Activated effector memory CD4-positive, alpha-beta T cell treated with Interleukin-2 at 50 U/mL for 16 hours (primary cell): ENCODE measurements around the gene GBGT1.
"Not testable (repeated sequence)": the region's sequence is repeated elsewhere in the genome, so short reads cannot be mapped to it uniquely, and the experiment has no call there.

Experiments
- DNase-seq: peaks from one replicate; pipeline ENCODE4 v3.0.0-alpha.2; 2020

The GBGT1 gene

DNA sequence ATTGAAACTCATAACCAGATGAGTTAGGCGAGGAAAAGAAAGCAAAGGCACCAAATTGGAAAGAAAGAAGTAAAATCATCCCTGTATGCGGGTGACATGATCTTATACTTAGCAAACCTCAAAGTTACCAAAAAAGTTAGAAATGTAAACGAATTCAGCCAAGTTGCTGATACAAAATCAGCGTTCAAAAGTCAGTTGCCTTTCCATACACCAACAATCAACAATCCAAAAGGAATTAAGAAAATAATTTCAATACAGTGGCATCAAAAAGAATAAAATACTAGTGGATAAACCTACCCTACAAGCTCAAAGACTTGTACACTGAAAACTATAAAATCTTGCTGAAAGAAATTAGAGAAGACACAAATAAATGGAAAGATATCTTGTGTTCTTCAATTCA lies 30.9 kb upstream of the GBGT1 start:
- no peak for DNase-seq

DNA sequence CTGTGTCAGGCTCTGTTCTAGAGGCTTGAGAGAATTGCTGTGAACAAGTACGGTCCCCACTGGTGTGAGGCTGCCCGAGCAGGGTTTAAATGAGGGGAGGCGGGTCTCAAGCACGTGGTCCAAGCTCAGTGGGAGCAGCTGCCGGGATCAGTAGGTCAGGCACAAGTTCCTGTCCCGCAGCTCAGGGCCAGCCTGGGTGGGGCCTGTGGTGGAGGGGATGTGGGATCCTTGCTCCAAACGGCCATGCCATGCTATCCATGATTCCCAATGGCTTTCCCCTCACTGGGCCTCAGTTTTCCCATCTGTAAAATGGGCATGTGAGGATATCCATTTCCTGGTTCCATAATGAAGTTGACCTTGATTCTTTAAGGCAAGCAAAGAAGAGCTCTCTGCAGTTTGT lies 28.3 kb upstream of the GBGT1 start:
- no peak for DNase-seq

DNA sequence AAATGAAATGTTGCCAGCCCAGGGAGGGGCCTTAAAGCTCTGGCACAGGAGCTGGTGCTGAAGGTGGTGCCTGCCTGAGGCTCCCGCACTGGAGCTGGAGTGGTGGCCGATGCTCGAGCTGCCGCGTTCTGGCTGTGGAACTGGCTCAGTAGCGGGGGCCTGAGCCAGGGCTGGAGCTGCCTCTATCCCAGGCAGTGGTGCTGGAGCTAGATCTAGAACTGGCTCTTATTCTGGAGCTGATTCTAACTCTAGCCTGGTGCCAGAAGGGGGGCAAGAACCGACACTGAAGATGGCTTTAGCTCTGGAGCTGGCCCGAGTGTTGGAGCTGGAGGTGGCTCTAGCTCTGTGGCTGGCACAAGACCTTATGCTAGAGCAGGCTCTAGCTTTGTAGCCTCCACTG lies 26.1 kb upstream of the GBGT1 start:
- DNase-seq = no peak

DNA sequence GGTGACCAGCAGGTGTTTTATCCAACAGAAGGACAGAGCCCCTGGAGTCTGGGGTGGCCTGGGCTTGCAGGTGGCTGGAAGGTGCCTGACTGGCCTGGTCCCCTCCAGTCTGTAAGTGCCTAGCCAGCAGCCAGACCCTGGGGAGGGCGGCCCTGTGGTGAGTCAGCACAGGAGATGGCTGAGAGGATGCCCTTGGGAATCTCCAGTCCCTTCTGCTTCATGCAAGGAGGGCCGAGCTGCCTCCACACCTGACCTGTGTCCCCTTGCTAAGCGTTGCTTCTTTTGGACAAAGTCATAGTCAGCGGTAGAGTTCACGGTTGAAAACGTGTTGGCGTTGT lies 25.1 kb upstream of the GBGT1 start:
- no peak for DNase-seq

DNA sequence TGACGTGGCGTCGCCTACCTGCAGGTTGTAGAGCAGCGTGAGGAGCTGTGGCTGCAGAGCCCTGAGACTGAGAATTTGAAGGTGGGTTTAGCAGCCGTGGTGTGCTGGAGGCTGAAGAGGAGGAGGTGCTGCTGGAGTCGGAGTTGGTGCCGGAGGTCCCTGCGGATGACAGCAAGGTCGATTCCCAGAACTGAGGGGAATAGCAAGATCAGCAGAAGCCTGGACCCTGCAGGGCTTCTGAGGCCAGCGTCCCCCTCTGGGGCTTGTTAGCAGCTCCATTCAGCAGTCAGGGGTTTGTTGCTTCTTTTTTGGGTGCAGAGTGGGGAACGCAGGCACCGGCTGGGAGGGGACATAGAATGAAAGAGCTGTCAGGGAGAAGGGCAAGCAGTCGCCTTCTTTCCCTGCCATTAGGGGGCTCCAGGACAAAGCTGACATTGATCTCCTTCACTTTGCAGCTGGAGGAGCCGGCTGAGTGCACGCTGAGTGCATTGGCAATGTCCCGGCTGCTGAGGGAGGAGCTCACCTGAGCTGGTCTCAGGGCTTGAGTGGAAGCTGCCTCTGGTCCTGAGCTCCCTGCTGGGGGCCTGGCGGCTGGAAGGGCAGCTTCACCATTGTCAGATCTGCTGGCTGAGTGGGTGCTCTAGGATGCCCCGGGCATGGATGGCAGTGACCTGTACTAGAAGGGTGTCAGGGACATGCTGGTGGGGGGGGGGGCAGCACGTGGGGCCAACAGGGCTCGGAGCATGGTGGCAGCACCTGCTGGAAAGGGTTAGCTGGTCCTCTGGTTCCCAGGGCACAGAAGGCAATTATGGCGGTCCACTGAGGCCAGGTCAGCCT lies 24.5 kb upstream of the GBGT1 start:
- no peak for DNase-seq

DNA sequence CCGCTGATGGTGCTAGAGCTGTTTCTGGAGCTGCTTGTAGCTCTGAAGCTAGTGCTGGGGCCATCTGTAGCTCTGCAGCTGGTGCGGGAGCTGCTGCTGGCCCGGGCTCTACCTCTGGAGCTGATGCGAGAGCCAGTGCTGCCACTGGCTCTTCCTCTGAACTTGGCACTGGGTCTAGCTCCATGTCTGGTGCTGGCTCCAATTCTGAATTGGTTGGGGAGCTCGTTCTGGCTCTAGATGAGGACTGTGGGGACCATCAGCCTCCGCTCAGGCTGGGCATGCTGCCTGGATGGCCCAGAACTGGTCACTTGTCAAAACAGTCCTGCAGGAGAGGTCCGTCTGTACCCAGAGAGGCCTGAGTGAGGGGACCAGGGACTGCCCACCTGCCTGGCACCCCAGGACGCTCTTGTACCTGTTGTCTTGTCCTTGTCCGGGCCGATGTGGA lies 23.9 kb upstream of the GBGT1 start:
- no peak for DNase-seq

DNA sequence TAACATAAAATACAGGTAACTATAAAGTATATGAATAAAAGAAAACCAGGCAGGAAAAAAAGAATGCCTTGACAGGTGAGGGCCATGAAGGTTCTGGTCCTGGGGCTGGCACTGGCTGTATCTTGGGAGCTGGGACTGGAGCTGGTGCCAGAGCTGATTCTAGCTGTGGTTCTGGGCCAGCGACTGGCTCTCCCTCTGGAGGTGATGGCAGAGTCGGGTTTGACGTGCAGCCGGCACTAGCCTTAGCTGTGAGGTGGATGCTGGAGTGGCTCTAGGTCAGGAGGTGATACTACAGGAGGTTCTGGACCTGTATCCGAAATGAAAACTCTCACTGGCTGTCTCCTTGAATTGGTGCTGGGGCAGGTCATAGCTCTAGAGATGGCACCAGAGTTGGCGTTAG lies 23.0 kb upstream of the GBGT1 start:
- no peak for DNase-seq

DNA sequence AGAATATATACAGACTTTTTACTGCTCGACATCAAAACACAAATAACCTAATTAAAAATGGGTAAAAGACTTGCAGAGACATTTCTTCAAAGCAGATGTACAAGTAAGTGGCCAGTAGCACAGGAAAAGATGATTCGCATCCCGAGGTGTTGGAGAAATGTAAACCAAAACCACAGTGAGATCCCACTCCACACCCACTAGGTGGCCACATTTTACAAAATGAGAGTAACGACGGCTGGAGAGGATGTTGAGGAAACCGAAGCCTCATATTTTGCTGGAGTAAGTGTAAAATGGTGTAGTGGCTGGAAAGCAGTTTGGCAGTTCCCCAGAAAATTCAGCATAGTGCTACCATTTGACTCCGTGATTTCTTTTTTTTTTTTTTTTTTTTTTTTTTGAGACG lies 21.3 kb upstream of the GBGT1 start:
- DNase-seq = no peak

DNA sequence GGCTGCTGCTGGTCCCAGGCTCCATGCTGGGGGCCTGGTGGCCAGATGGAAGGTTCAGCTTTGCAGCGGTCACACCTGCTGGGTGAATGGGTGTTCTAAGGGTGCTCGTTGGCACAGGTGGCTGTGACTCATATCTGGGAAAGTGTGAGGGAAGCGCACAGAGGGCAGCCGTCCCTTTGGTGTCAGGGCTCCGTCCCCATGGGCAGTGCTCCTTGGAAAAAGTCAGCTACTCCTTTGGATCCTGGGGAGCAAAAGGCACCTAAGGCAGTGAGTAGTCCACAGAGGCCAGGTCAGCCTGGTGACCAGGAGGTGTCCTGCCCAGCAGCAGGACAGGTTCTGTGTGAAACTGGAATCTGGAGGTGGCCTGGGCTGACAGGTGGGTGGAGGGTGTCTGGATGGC lies 18.4 kb upstream of the GBGT1 start:
- no peak for DNase-seq

DNA sequence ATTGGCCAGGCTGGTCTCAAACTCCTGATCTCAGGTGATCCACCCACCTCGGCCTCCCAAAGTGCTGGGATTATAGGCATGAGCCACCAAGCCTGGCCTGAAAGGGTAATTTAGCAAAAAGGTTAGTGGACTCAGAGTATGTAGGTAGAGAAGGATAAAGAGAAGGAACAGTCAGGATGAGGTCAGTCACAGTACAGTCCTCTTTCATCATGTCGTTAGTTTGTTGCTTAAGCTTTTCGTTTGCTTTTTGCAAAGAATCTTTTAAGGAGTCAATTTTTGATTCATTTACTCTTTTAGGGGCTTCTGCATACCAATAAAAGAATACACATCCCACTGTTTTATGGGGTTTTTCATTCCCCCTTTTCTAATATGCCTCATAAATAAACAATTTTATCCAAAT lies 17.8 kb upstream of the GBGT1 start:
- DNase-seq = no peak

DNA sequence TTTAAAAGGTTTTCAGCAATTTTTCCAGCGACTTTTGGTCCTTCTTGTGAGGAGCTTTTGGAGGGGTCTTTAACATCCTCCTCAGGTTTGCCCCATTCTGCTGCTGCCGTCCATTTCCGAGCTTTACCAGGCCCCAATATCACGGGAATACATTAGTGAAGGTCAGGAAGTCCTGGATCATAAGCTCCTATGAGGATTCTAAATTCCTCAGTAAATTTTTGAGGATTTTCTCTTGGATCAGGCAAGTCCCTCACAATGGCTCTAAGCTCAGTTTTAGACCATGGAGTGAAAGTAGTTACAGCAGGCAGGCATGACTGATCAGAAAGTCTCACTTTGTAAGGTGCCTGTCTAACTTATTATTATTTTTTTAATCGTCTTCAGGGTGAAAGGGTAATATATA lies 17.2 kb upstream of the GBGT1 start:
- no peak for DNase-seq

DNA sequence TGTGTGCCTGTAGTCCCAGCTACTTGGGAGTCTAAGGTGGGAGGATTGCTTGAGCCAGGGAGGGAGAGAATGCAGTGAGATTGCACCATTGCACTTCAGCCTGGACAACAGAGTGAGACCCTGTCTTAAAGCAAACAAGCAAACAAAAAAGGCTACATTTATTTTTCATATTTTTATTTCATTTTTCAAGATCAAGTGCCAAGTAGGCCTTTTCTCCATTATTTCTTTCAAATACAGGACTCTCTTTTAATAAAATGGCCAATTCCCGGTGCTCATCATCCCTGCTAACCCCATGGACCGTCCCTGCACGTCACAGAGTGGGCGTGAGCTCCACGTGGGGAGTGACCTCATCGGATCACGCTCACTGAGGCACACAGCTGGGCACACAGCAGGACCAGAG lies 9.3 kb upstream of the GBGT1 start:
- no peak for DNase-seq

DNA sequence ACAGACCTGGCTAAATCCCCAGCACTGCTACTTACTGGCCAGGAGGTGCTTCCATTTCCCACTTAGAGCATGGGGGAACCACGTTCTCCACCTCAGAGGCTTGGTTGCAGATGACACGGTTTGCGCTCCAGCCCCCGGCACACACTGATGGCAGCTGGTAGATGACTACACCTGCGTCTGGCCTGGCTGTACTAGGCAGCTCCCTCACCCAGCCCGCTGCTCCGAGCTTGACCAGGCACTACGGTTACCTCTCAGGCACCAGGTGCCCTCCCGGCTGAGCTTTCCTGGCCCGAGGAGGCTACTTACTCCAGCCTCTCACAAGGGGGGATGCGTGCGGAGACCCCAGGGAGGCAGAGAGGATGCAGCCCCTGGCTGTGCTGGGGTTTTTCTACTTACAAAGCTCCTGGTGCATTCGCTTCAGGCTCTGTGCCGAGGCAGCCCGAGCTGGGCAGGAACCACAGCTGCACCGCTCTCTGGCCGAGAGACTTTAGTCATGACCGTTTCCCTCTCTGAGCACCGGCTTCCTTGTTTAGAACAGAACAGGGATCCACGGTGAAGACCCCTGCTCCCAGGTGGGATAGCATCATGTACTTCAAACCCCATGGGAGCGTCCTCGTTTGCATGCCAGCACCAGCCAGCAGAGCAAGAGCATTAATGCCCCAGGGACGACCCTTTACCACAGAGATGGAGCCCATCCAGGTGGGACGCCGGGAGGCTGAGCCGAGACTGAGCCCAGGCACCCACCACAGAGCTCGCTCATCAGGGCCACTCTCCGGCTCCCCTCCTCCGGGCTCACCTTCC lies 7.6 kb upstream of the GBGT1 start:
- DNase-seq = no peak

DNA sequence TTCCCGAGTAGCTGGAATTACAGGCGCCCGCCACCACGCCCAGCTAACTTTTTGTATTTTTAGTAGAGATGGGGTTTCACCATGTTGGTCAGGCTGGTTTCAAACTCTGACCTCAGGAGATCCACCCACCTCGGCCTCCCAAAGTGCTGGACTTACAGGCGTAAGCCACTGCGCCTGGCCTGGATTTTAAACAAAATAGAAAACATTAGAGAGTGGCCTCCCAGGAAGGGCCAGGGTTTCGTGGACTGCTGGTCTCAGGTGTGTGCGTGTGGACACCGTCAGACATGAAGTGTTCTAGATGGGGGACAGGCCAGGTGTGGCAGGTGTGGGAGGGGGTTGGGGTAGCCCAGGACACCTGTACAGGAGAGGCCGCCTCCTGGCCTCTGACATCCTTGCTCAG lies 7.0 kb upstream of the GBGT1 start:
- DNase-seq = no peak

DNA sequence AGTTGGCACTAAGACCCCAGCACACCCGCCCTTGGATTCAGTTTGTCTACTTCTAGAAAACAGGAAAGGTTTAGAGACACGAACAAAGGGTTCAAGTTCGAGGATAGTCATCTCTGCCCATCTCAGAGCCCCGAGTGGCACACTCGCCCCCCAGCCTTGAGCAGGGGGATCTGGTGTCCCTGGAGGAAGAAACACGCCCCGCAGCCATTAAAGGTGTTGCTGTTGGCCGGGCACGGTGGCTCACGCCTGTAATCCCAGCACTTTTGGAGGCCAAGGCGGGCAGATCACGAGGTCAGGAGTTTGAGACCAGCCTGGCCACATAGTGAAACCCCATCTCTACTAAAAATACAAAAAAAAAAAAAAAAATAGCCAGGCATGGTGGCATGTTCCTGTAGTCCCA lies 6.0 kb upstream of the GBGT1 start:
- not testable (repeated sequence) for DNase-seq

DNA sequence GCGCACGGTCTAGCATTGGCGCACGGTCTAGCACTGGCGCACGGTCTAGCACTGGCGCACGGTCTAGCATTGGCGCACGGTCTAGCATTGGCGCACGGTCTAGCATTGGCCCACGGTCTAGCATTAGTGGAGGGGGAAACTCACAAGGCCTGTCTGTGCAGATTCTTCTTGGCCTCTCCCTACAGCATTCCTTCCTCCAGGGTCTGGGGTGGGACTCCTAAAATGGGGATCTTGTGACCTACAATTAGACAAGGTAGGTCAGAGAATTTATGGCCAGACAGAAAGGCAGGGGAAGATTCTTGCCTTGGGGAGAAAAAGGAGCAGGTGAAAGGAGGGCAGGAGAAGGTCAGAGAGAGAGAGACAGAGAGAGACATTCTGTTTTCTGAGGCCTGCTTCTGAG lies 5.4 kb upstream of the GBGT1 start:
- no peak for DNase-seq

DNA sequence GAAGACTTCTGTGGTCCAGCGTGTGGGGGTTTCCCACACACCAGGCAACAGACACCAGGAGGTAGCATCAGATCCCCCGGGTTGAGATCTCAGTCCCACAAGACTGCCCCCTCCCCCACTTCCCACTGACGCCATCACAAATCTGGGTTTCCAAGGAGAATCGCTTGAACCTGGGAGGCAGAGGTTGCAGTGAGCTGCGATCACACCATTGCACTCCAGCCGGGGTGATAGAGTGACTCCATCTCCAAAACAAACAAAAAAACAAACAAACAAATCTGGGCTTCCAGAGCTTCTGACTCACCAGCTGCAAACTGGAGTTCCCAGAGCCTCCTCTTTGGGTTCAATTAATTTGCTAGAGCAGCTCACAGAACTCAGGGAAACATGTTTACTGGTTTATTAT lies 4.7 kb upstream of the GBGT1 start:
- DNase-seq = no peak

DNA sequence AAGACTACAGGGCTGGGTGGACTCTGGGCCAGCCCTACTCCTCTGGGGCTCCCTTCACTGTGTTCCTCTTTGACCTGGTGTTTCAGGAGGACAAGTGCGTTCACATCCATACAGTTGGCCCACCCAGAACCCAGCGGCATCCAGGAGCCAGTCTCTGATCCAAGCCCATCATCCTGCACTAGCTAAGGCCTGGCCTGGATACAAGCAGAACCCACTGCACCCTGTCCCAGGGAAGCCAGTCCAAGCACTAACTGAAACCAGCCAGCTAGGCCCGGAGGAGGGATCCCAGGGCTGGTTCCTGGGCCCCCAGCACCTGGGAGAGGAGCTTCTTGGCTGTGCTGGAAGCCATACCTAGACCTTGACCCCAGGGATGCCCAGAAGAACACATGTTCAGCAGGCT lies 4.1 kb upstream of the GBGT1 start:
- no peak for DNase-seq

DNA sequence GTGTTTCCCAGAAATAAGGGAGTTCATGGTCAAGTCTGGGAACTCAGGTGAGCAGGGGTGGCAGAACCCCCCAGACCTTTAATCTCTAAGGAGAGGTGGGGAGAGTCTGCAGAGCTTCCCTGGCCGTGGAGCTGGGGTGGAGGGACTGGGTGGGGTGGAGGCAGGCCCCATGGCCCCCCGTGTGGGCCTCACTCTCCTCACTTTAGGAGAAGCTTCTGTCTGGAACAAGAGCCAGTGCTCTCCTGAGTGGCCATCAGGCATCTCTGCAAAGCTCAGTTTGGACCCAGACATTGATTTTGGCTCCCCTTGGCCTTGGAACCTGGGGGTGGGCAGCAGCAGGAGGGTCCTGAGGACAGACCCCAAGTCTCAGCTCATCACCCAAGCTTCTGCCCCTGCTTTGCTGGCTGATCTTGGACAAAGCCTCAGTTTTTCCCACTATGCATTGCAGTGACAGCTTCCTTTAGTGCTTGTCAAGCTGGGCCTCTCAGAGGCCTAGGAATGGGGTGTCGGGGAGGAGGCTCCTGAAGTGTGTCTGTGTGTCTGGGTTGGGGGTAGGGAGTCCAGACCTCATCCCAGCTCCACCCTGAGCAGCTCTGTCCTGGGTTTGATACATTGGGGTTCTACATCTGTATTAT lies 3.5 kb upstream of the GBGT1 start:
- DNase-seq = no peak

DNA sequence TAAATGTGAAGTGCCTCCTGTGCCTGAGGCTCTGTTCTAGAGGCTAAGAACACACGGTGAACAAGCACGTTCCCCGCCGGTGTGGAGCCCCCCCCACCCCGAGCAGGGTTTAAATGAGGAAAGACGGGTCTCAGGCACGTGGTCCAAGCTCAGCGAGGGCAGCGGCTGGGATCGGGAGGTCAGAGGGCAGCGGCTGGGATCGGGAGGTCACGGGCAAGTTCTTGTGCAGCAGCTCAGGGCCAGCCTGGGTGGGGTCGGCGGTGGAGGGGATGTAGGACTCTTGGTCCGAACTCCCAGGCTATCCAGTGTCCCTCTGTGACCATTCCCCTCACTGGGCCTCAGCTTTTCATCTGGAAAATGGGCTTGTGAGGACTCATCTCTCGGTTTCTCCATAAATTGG lies 2.7 kb upstream of the GBGT1 start:
- DNase-seq = no peak

DNA sequence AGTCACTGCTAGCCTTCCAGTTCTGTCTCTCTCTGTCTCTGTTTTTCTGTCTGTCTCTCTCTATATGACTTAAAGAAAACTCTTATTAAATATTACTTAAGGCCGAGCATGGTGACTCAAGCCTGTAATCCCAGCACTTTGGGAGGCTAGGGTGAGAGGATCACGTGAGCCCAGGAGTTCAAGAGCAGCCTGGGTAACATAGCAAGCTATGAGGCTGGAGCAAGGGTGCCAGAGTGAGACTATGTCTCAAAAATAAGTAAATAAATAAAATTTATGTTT lies 1.7 kb upstream of the GBGT1 start:
- DNase-seq = no peak

DNA sequence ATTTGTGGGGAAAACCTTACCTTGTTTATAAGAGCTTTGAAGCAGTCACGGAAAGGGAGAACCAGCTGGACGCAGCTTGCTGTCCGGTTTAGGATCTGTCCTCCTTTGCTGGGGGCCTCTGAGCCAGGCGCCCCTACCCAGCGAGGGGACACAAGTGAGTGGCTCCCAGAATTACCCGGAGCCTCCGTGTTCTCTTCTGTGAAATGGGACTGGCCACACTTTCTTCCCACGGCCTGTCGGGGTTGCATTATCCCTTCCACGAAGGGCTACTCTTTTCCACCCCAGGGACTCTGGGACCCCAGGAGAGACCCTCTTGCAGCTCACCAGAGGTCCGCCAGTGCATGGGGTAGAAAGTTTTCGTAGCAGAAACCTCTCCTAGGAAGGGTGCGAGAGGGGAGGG lies 477 bp upstream of the GBGT1 start:
- DNase-seq = no peak

DNA sequence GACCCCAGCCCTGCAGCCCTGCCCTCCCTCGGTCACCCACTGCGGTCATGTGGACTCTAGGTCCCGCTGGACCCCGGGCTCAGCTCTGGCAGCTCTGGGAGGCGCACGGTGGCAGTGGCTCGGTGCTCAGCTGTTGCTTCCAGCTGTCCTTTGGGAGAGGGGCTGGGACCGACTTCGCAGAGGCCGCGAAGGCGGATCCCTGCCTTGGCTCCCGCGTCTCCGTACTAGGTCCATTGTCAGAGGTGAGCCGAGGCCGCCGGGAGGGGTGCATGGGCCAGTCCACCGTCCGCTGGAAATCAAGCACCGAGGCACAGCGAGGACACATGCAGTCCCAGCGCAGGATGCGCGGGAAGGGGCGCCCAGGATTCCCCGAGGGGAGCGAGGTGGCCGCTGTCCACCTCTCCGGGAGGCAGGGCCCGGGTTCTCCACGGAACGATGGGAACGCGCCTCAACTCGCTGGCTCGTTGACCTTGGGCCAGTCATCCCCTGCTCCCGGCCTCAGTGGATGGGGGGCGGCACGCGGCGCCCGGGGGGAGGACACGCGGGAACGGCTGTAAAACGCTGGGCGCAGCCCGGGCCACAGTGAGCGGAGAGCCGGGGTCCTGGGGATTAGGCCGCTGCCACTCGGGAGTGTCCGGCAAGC lies 732 bp downstream of the GBGT1 start:
- DNase-seq = no peak

DNA sequence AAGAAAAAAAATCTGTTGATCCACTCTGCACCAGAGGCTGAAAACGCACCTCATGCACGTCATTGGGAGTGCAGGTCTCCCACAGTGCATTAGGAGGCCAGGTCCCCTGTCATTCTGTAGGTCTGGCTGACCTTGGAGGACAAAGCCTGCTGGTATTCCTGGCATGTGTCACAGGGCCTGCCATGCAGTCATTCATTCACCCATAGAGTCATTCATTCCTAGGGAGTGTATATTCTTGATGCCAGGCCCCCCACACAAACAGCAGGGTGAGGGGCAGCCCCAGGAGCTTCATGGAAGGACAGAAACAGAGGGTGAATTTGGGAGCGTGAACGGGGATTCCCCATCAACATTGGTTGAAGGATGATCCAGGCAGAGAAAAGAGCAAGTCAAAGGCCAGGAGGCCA lies 2.2 kb downstream of the GBGT1 start:
- no peak for DNase-seq
